ENCODE measurements around the gene OR3A1.
"Not testable (repeated sequence)": the region's sequence is repeated elsewhere in the genome, so short reads cannot be mapped to it uniquely, and the experiment has no call there.

- not testable (repeated sequence) for TF ChIP-seq EZH2 (IDR thresholded peaks at IDR 0.05; ENCODE audit: borderline replicate concordance, low read depth, low read length, poor library complexity, severe bottlenecking); CTCF (conservative IDR thresholded peaks at IDR 0.05; ENCODE audit: low read depth, low read length)
Observed at GRCh38 chr17:3293548-3293947, 4.6 kb downstream of the OR3A1 start.

Data from A673 (cell line).